IPS DF 19.7 (cell line): Measurements from ENCODE around the gene RPS6KA2.

Experiments used
- DNase-seq: peaks from one replicate; pipeline ENCODE4 v3.0.0-alpha.2; 2013; ENCODE audit warnings: low read depth, low spot score

Gene RPS6KA2

GRCh38 chr6:166573511-166574216 is 53.4 kb downstream of the RPS6KA2 start:
- DNase-seq, result no peak

- DNase-seq, result no peak
These were observed 54.4 kb downstream of the RPS6KA2 start for GRCh38 chr6:166572370-166573261.

- no peak for DNase-seq
These were observed 55.9 kb downstream of the RPS6KA2 start for GRCh38 chr6:166570929-166571713.

GRCh38 chr6:166569206-166569605 is 57.8 kb downstream of the RPS6KA2 start:
- DNase-seq, result no peak

- no peak for DNase-seq
These were observed 59.2 kb downstream of the RPS6KA2 start for GRCh38 chr6:166567813-166568212.

GRCh38 chr6:166567107-166567506 is 59.9 kb downstream of the RPS6KA2 start:
- DNase-seq, result no peak

GRCh38 chr6:166566026-166567011 is 60.7 kb downstream of the RPS6KA2 start:
- no peak for DNase-seq

- no peak for DNase-seq
These were observed 61.7 kb downstream of the RPS6KA2 start for GRCh38 chr6:166565084-166565967.

GRCh38 chr6:166563805-166564204 is 63.2 kb downstream of the RPS6KA2 start:
- DNase-seq, result no peak

GRCh38 chr6:166563200-166563599 is 63.9 kb downstream of the RPS6KA2 start:
- DNase-seq, result no peak

- no peak for DNase-seq
These were observed 64.3 kb downstream of the RPS6KA2 start for GRCh38 chr6:166562726-166563125.

- no peak for DNase-seq
These were observed 65.2 kb downstream of the RPS6KA2 start for GRCh38 chr6:166561771-166562359.

GRCh38 chr6:166560222-166560621 is 66.8 kb downstream of the RPS6KA2 start:
- DNase-seq, result no peak

- DNase-seq, result no peak
These were observed 67.4 kb downstream of the RPS6KA2 start for GRCh38 chr6:166559662-166560061.

GRCh38 chr6:166559211-166559610 is 67.8 kb downstream of the RPS6KA2 start:
- no peak for DNase-seq

GRCh38 chr6:166558156-166559005 is 68.7 kb downstream of the RPS6KA2 start:
- DNase-seq, result no peak

- DNase-seq, result no peak
These were observed 70.2 kb downstream of the RPS6KA2 start for GRCh38 chr6:166556863-166557322.

- DNase-seq, result no peak
These were observed 70.7 kb downstream of the RPS6KA2 start for GRCh38 chr6:166556336-166556735.
